Stimulated activated CD4-positive, alpha-beta T cell treated with anti-CD3 and anti-CD28 coated beads, Interleukin-1b, Interleukin-23, amount 100 ng/mL, for 4 hours (primary cell): ENCODE data around the gene SULT1A3.
A peak's percentile ranks its signal among the peaks of the same experiment; 100 is the strongest.
"Not testable (repeated sequence)": the region's sequence is repeated elsewhere in the genome, so short reads cannot be mapped to it uniquely, and the experiment has no call there.

Experiments used
- DNase-seq, 2 donors: peaks; one replicate each; pipeline ENCODE4 v3.0.0-alpha.2; 2020; ENCODE audit warnings: low read depth in 2 of 2

Gene SULT1A3

DNA sequence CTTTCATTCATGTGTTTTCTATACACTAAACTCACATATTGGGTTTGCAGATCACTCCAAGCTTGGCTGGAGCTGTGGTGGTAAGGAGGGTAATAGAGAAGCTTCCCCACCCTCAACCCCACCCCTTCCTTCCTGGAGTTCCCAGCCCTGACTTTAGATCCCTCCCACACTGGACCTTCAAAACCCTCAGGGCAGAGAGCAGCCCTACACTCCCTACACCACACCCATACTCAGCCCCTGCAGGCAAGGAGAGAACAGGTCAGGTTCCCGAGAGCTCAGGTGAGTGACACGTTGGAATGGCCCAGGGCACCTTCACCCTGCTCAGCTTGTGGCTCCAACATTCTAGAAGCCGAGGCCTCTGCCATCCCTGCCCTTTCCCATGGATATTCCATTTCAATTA lies at the start of gene SULT1A3:
Gene SULT1A3, plus strand, starts transcription at position 207 of the 400 bp plus-strand sequence. CDS start 1,474 bp downstream, outside the sequence.
- not testable (repeated sequence) for DNase-seq

DNA sequence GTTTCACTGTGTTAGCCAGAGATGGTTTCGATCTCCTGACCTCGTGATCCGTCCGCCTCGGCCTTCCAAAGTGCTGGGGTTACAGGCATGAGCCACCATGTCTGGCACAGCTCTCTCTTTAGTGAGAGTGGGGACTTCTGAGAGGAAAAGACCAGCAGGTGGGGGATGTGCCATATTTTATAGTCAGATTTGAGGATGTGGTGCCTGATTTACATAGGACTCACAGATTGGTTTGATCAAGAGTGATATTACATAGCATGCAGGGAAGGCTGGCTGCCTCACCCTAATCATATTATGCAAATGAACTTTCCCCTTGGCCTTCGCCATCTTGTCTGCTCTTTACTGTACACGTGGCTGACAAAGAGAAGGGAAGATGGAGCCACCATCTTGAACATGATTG lies 48.0 kb upstream of the SULT1A3 start:
- DNase-seq = no peak

DNA sequence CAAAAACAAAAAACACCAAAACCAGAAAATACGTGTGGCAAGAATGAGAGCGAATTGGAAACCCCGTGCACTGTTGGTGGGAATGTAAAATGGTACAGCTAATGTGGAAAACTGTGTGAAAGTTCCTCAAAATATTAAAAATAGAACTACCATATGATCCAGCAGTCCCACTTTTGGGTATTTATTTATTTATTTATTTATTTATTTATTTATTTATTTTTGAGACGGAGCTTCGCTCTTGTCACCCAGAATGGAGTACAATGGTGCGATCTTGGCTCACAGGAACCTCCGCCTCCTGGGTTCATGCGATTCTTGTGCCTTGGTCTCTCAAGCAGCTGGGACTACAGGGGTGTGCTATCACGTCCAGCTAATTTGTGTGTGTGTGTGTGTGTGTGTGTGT lies 46.5 kb upstream of the SULT1A3 start:
- DNase-seq = no peak

DNA sequence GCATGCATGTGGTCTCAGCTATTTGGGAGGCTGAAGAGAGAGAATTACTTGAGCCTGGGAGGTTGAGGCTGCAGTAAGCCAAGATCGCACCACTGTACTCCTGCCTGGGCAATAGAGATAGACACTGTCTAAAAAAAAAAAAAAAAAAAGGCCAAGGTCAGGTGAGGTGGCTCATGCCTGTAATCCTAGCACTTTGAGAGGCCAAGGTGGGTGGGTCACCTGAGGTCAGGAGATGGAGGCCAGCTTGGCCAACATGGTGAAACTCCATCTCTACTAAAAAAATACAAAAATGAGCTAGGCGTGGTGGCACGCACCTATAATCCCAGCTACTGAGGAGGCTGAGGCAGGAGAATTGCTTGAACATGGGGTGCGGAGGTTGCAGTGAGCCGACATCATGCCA lies 43.9 kb upstream of the SULT1A3 start:
- no peak for DNase-seq

DNA sequence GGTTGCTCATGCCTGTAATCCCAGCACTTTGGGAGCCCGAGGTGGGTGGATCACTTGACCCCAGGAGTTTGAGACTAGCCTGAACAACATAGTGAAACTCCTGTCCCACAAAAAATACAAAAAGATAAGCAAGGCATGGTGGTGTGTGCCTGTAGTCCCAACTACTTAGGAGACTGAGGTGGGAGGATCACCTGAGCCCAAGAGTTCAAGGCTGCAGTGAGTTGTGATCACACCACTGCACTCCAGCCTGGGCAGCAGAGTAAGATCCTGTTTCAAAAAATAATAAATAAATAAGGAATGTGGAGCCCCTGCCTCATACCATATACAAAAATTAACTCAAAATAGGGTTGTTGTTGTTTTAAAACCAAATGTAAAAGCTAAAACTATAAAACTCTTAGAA lies 41.8 kb upstream of the SULT1A3 start:
- no peak for DNase-seq

DNA sequence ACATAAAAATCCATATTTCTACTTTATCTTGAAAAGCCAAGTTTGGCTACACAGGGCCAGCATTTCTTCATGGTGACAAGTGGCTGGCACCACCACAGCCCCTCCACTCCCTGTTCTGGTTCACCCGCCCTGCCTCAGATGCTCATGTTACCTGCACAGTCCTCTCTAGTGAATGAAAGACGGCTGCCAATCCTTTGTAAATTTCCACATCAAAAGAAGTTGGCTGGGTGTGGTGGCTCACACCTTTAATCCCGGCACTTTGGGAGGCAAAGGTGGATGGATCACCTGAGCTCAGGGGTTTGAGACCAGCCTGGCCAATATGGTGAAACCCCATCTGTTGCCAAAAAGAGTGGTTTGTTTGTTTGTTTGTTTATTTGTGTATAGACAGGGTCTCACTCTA lies 35.5 kb upstream of the SULT1A3 start:
- DNase-seq = no peak

DNA sequence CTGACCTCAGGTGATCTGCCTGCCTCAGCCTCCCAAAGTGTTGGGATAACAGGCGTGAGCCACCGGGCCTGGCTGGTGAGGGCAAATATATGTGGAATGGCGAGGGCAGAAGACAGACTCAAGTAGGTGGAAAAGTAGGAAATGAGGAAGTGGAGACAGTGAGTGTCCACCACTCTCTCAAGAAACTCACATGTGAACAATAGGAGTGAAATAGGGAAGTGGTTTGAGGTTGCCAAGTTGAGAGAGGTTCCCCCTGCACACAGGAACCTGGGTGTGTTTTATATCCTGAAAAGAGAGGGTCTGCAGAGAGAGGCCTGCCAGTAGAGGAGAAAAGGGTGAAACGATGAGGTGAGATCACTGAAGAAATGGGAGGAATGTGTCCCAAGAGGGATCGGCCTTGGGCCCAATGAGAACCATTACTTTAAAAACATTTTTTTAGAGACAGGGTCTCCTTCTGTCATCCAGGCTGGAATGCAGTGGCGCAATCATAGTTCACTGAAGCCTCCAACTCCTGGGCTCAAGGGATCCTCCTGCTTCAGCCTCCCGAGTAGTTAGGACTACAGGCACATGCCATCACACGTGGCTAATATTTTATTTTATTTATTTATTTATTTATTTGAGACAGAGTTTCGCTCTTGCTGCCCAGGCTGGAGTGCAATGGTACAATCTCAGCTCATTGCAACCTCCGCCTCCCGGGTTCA lies 32.7 kb upstream of the SULT1A3 start:
- no peak for DNase-seq

DNA sequence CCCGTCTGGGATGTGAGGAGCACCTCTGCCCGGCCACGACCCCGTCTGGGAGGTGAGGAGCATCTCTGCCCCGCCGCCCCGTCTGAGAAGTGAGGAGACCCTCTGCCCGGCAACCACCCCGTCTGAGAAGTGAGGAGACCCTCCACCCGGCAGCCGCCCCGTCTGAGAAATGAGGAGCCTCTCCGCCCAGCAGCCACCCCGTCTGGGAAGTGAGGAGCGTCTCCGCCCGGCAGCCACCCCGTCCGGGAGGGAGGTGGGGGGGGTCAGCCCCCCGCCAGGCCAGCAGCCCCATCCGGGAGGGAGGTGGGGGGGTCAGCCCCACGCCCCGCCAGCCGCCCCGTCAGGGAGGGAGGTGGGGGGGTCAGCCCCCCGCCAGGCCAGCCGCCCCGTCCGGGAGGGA lies 30.3 kb upstream of the SULT1A3 start:
- DNase-seq = not testable (repeated sequence)

DNA sequence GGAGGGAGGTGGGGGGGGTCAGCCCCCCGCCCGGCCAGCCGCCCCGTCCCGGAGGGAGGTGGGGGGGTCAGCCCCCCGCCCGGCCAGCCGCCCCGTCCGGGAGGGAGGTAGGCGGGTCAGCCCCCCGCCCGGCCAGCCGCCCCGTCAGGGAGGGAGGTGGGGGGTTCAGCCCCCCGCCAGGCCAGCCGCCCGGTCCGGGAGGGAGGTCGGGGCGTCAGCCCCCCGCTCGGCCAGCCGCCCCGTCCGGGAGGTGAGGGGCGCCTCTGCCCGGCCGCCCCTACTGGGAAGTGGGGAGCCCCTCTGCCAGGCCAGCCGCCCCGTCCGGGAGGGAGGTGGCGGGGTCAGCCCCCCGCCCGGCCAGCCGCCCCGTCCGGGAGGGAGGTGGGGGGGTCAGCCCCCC lies 29.6 kb upstream of the SULT1A3 start:
- not testable (repeated sequence) for DNase-seq

DNA sequence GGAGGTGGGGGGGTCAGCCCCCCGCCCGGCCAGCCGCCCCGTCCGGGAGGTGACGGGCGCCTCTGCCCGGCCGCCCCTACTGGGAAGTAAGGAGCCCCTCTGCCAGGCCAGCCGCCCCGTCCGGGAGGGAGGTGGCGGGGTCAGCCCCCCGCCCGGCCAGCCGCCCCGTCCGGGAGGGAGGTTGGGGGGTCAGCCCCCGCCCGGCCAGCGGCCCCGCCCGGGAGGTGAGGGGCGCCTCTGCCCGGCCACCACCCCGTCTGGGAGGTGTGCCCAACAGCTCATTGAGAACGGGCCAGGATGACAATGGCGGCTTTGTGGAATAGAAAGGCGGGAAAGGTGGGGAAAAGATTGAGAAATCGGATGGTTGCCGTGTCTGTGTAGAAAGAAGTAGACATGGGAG lies 28.9 kb upstream of the SULT1A3 start:
- not testable (repeated sequence) for DNase-seq

DNA sequence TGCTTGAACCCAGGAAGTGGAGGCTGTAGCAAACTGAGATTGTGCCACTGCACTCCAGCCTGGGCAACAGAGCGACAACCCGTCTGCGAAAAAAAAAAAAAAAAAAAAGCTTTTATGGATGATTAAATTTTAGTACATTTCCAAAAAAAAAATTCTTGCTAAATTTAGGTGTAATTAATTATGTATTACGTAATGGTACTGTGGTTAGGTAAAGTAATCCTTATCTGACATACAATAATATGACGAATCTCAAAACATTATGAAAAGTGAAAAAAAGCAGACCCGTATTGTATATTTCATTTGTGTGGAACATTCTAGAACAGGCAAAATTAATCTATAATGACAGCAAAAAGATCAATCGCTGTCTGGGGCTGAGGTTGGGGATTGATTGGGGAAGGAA lies 26.0 kb upstream of the SULT1A3 start:
- DNase-seq = no peak

DNA sequence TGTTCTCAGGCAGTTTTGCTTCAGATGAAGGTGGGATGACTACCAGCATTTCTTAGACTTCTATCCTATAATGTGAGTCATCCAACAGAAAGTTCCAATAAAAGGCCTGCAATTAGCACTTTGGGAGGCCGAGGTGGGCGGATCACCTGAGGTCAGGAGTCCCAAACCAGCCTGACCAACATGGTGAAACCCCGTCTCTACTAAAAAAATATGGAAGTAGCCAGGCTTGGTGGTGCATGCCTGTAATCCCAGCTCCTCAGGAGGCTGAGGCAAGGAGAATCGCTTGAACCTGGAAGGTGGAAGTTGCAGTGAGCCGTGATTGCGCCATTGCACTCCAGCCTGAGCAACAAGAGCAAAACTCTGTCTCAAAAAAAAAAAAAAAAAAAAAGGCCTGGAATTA lies 22.2 kb upstream of the SULT1A3 start:
- not testable (repeated sequence) for DNase-seq

DNA sequence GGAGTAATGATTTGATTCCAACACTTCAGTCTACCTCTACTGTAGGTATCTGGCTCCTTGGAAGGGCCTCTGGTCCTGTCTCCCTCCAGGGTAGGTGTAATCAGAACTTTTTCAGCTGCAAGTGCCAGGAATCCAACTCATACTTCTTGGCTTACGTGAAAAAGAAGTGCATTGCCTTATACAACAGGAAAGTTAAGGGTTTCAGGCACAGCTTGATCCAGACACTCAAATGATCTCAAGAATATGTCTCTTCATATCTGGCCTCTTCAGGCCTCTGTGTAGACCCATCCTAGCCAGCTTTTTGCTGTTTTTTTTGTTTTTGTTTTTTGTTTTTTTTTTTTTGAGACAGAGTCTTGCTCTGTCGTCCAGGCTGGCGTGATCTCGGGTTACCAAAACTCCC lies 19.9 kb upstream of the SULT1A3 start:
- DNase-seq = no peak

DNA sequence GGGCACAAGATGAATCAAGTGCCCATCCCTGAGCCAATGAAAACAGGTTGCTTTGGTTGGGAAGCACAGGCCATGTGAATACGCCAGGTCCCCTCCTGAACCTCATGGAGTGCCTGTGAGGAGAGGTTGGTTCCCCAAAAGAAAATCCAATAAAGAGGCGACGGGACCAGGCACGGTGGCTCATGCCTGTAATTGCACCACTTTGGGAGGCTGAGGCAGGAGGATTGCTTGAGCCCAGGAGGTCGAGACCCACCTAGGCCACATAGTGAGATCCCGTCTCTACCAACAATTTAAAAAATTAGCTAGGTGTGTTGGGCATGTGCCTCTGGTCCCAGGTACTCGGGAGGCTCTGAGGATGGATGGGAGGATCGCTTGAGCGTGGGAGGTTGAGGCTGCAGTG lies 19.1 kb upstream of the SULT1A3 start:
- DNase-seq = no peak

DNA sequence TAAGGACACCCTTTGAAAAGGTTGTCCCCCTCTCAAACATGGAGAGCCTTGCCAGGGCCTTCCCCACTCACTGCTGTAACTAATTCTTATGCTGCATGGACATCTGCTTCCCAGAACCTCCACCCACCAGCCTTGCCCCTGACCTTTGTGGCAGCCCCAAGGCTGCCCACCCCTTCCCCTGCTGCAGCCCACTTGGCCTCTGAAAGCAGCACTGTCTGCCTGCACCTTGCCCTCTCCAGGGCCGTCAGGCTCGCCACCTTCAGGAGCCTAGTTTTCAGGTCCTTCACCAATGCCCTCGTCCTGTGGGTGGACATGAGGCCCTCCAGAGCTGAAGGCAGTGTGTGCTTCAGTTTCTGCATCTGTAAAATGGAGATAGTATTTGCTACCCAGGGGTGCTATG lies 18.3 kb upstream of the SULT1A3 start:
- no peak for DNase-seq

DNA sequence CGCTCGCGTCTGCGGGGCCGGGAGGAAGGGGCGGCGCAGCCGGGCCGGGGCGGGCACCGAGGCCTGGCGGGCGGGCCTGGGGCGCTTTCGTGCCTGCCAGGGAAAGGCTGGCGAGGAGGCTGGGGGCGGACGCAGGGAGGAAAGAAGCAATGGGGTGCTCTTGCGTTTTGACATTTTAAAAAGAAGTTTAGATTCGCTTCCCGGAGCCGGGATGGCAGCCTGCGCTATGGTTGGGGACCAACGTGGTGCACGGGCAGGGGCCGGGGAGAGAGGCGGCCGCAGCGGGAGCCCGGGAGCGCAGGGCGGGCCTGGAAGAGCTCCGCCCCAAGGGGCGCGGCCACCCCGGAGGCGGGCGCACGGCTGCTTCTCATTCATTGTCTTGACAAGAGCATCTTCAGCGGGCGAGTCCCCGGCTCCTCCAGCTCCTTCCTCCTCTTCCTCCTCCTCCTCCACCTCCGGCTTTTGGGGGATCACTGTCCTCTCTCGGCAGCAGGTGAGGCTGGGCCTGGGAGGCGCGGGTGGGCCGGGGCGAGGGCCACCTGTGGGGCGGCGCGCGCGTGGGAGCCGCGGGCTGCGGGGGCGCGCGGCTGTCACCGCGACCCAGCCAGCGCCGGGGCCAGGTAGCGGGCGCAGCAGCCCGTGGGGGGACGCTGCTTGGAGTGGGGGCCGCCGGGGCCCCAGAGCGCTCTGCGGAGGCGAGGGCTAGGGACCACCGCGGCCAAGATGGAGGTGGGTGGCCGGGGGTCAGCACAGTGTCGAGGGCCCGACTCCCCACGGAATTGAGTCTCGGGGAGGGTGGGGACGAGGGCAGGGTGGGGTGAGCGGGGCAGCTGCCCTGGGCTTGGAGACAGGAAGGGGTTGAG lies 15.6 kb upstream of the SULT1A3 start, which contains the start of gene CORO1A:
Gene CORO1A, plus strand, starts transcription at position 370 of the 863 bp plus-strand sequence. CDS start 1,608 bp downstream, outside the sequence.
- peak; percentile 74 to 79 for DNase-seq

DNA sequence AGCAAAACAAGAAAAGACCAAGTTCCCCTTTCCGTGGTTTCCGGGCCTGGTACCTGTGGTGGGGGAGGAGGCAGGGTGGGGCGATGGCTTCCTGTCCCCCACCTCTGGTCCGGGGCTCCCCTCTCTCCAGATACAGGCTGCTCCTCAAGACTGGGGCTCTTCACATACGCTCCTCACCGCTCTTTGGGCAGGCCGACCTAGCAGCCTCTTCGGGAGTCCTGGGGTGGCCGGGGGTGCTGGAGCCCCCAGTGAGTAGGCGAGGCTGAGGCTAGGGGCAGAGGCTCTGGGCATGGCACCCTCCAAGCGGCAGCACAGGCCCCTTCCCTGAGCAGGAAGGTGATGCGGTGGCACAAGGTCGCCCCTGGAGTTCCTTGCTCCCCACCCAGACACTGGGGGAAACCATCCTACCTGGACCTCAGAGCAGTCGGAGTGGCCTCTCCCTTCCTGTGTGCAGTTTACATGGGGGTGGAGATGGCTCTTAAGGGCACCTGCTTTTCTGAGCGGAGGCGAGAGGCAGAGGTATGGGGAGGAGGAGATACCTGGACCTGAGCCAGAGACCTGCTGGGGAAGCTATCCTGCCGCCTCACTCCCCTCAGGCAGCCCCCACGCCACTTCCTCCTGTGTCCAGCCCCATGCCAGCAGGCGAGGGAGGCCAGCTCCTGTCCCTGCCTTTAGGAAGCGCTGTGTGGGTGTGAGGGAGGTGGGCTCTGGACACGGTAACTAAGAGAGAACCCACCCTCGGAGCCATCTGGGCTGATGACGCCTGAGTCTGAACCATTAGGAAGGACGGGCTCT lies 14.8 kb upstream of the SULT1A3 start:
- peak; percentile 45 to 49 for DNase-seq

DNA sequence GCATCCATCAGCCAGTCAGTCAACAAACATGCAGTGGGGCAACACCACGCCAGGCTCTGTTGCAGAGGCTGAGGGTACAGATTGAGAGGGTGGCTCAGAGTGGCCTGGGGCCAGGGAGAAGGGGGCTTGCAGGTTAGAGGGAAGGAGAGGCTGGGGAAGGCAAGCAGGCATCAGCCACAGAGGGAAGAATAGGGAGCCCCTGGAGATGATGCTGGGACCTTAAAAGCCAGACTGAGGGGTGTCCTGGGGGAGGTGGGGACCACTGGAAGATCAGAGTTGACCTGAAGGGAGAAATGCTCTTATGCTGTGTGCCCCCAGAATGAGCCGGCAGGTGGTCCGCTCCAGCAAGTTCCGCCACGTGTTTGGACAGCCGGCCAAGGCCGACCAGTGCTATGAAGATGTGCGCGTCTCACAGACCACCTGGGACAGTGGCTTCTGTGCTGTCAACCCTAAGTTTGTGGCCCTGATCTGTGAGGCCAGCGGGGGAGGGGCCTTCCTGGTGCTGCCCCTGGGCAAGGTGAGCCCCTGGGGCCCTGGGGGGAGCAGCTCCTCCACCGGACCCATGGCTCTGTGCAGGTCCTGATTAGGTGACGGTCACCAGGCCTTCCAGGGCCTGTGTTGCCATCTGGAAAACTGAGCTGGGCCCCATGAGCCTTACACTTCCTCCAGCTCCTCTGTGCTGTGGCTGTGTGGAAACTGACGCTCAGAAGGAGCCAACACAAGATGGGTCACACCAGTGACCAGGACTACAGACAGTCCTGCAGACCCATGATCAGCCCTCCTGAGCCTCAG lies 14.0 kb upstream of the SULT1A3 start:
- DNase-seq = peak in 1 of 2 donors; percentile 22

DNA sequence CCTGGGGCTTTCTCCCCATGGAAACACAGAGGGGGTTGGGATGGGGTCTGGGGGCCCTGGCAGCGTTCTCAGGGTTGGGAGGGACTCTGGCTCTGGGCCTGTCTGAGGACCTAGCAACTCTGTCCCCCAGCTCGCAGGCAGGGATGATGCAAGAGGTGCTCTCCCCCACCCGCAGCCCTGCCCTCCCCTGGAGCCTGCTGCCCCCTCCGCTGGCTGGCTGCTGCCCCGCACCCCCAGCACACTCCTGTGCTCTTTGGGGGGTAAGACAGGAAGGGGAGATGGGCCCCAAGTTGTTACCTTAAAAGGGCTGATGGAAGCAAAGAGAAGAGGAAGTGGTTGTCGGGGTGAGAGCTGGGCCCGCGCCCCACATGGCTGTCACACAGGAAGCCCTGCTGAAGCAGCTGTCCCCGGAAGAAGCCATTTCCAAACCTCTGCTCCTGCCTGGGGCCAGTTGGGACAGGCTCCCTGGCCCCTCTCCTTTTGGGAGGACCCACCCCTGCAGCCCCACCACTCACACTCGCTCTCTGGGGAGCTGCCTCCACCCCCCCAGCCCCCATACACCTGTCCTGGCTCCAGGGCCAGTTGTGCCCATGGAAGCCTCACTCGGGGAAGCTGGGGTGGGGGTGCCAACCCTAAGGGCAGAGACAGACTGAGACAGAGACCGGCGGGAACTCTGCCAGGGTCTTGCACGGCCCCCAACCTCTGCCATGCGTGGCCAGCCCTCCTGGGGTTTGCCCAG lies 13.2 kb upstream of the SULT1A3 start:
- peak; percentile 56 to 63 for DNase-seq

DNA sequence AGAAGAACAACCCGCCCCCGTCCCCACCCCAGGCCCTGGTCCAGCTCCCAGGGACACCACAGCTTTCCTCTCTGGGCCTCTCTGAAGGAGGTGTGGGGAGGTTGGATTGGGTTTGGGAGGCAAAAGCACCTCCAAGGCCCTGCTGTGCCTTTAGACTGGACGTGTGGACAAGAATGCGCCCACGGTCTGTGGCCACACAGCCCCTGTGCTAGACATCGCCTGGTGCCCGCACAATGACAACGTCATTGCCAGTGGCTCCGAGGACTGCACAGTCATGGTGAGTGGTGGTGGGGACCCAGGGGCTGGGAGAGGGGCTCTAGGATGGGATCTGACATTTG lies 12.6 kb upstream of the SULT1A3 start:
- DNase-seq = no peak
